ENCODE results near the gene PLCG2.

GRCh38 chr16:81882559-81882958 is 103.5 kb downstream of the PLCG2 start:
- TF ChIP-seq POLR2A (IDR thresholded peaks at IDR 0.05; ENCODE audit: low read length): no peak
- no peak for TF ChIP-seq GATA1 (IDR thresholded peaks at IDR 0.05; ENCODE audit: low read depth, low read length)
